ENCODE results near the gene HTR1B.

The HTR1B gene, protein sequence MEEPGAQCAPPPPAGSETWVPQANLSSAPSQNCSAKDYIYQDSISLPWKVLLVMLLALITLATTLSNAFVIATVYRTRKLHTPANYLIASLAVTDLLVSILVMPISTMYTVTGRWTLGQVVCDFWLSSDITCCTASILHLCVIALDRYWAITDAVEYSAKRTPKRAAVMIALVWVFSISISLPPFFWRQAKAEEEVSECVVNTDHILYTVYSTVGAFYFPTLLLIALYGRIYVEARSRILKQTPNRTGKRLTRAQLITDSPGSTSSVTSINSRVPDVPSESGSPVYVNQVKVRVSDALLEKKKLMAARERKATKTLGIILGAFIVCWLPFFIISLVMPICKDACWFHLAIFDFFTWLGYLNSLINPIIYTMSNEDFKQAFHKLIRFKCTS

GRCh38 chr6:77463308-77463860 is at the start of gene HTR1B:
Gene HTR1B, minus strand, starts transcription at chr6:77463491. Its CDS starts 88 bp downstream, at chr6:77463403.
- H3K9me3 ChIP-seq (ENCODE audit: low read depth, low read length) = no peaks in the 10 kb centered on the region
- TF ChIP-seq POLR2AphosphoS5 (IDR thresholded peaks at IDR 0.05; ENCODE audit: borderline replicate concordance, low read depth, low read length) (no peak), FOXP2 (optimal IDR thresholded peaks at IDR 0.05; ENCODE audit: control extremely low read depth, extremely low read length, insufficient read depth) (no peak), EZH2 (IDR thresholded peaks at IDR 0.05) (no peak)
- H3K4me3 ChIP-seq = peak within 1 kb of the TSS; percentile 72
- DNase-seq (ENCODE audit: low read depth, low spot score) = no peak
- H3K9ac ChIP-seq (ENCODE audit: insufficient read length) = no peak within 1 kb of the TSS
- no peak within 1 kb of the TSS for H3K27ac ChIP-seq
- H3K36me3 ChIP-seq (ENCODE audit: insufficient read depth, low read length) = no peaks in the 10 kb centered on the region

DNA sequence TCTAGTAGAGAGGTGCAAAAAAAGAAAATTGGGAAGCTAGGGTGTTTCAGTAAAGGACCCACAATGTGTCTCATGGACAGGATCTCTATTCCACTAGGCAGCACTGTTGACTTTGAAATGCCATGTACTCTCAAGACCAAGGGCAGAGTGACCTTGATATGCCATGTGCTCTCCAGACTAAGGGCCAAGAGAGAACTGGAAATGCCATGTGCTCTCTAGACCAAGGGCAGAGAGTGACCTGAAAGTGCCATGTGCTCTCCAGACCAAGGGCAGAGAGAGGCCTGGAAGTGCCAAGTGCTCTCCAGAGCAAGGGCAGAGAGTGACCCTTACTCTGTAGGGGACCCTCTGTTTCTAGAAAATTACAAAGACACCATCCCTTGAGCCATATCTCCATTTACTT is 49.3 kb upstream of the HTR1B start:
- H3K9ac ChIP-seq (ENCODE audit: insufficient read length) = no peak overlapping the region
- no peaks in the 10 kb centered on the region for H3K9me3 ChIP-seq (ENCODE audit: low read depth, low read length)
- TF ChIP-seq POLR2AphosphoS5 (IDR thresholded peaks at IDR 0.05; ENCODE audit: borderline replicate concordance, low read depth, low read length) (no peak), FOXP2 (optimal IDR thresholded peaks at IDR 0.05; ENCODE audit: control extremely low read depth, extremely low read length, insufficient read depth) (no peak), EZH2 (IDR thresholded peaks at IDR 0.05) (no peak)
- no peak for DNase-seq (ENCODE audit: low read depth, low spot score)
- no peaks in the 10 kb centered on the region for H3K36me3 ChIP-seq (ENCODE audit: insufficient read depth, low read length)
- H3K27ac ChIP-seq = no peak overlapping the region
- H3K4me3 ChIP-seq = no peak overlapping the region

DNA sequence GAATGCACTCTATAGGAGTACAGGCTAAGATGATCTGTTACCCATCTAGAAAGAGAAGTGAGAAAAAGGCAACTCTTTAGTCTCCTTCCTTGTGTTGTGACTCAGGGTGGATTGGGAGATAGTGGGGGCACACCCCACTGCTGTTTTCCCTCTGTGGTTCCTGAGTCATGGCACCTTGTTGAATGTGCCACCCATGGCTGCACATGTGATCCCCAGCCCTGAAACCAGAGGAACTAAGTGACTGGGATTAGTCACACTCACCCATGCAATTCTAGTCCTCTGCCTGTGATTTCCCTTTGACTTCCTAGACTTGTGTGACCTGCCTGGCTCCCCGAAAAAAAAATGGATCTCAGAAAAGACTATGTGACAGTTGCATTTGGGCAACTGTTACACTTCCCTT is 48.6 kb upstream of the HTR1B start:
- H3K4me3 ChIP-seq = no peak overlapping the region
- H3K36me3 ChIP-seq (ENCODE audit: insufficient read depth, low read length) = no peaks in the 10 kb centered on the region
- TF ChIP-seq EZH2 (IDR thresholded peaks at IDR 0.05) (no peak), POLR2AphosphoS5 (IDR thresholded peaks at IDR 0.05; ENCODE audit: borderline replicate concordance, low read depth, low read length) (no peak), FOXP2 (optimal IDR thresholded peaks at IDR 0.05; ENCODE audit: control extremely low read depth, extremely low read length, insufficient read depth) (no peak)
- H3K27ac ChIP-seq = no peak overlapping the region
- H3K9ac ChIP-seq (ENCODE audit: insufficient read length) = no peak overlapping the region
- no peak for DNase-seq (ENCODE audit: low read depth, low spot score)
- no peaks in the 10 kb centered on the region for H3K9me3 ChIP-seq (ENCODE audit: low read depth, low read length)

DNA sequence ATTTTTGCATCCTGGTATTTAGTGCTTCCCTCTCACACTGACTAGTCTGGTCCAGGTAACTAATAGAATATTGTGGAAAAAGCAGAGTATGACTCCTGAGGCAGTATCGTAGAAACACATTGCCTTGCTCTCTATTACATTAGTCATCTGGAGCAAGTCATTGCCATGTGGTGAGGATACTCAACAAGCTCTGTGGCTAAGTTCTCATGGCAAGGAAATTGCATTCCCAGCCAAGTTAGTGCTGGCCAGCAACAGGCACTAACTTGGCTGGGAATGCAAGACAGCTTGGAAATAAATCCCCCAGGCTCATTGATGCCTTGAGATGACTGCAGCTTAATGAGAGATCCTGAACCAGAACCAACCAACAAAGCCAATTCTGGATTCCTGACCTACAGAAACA is 39.7 kb upstream of the HTR1B start:
- TF ChIP-seq EZH2 (IDR thresholded peaks at IDR 0.05) (no peak), POLR2AphosphoS5 (IDR thresholded peaks at IDR 0.05; ENCODE audit: borderline replicate concordance, low read depth, low read length) (no peak), FOXP2 (optimal IDR thresholded peaks at IDR 0.05; ENCODE audit: control extremely low read depth, extremely low read length, insufficient read depth) (no peak)
- H3K36me3 ChIP-seq (ENCODE audit: insufficient read depth, low read length) = no peaks in the 10 kb centered on the region
- no peak overlapping the region for H3K9ac ChIP-seq (ENCODE audit: insufficient read length)
- H3K9me3 ChIP-seq (ENCODE audit: low read depth, low read length) = no peaks in the 10 kb centered on the region
- DNase-seq (ENCODE audit: low read depth, low spot score) = no peak
- no peak overlapping the region for H3K27ac ChIP-seq
- no peak overlapping the region for H3K4me3 ChIP-seq

DNA sequence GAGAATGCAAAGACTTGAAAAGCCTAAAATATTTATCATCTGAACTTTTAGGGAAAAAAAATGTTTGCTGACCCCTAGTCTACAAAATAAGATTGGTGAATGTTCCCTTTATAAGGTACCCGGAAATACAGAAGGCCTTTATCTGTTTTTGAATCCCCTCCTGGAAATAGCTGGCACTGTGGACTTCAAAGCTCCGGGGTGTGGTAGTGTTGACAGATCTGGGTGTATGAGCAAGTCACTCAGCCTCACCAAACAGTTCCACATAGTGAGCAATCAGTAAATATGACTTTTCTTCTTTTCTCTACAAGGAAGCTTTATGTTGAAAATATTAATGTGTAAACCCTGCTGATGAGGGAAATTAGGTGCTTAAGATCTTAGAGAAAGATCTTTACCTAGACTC is 29.2 kb upstream of the HTR1B start:
- Histone ChIP-seq H3K27ac (no peak overlapping the region), H3K9ac (ENCODE audit: insufficient read length) (no peak overlapping the region), H3K36me3 (ENCODE audit: insufficient read depth, low read length) (no peaks in the 10 kb centered on the region), H3K9me3 (ENCODE audit: low read depth, low read length) (no peaks in the 10 kb centered on the region), H3K4me3 (no peak overlapping the region)
- no peak for TF ChIP-seq FOXP2 (optimal IDR thresholded peaks at IDR 0.05; ENCODE audit: control extremely low read depth, extremely low read length, insufficient read depth)
- DNase-seq (ENCODE audit: low read depth, low spot score) = no peak

DNA sequence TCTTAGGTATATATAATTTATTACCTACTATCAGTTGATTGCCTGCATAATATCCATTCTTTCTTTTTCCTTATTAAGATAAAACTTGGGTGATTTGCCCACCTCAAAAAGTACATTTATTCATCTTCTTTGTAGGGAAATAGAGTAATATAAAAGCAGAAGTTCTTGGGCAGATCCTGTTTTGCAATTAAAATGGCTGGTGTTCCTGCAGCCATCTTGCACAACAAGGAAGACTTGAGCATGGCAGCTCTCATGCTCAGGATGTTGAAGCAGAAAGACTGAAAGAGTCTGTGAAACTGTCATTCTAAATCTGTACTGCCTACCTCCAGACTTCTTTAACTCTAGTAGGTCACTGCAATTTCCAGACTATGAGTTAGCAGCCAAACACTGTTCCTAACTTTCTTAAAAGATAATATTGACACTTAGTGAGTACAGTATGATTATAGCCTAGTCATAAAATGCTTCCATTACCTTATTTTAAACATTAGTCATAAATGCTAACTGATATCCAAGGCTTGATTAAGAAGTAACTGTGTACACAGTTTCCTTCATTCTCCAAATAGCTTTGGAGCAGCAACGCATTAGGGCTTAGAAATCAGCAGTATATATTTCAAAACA is 24.6 kb upstream of the HTR1B start:
- no peak for DNase-seq (ENCODE audit: low read depth, low spot score)
- TF ChIP-seq EZH2 (IDR thresholded peaks at IDR 0.05) (no peak), POLR2AphosphoS5 (IDR thresholded peaks at IDR 0.05; ENCODE audit: borderline replicate concordance, low read depth, low read length) (no peak), FOXP2 (optimal IDR thresholded peaks at IDR 0.05; ENCODE audit: control extremely low read depth, extremely low read length, insufficient read depth) (no peak)

GRCh38 chr6:77482981-77483380 is 19.7 kb upstream of the HTR1B start:
- Histone ChIP-seq H3K9me3 (ENCODE audit: low read depth, low read length) (no peaks in the 10 kb centered on the region), H3K4me3 (no peak overlapping the region), H3K36me3 (ENCODE audit: insufficient read depth, low read length) (no peaks in the 10 kb centered on the region), H3K9ac (ENCODE audit: insufficient read length) (no peak overlapping the region), H3K27ac (no peak overlapping the region)
- DNase-seq (ENCODE audit: low read depth, low spot score) = no peak
- no peak for TF ChIP-seq POLR2AphosphoS5 (IDR thresholded peaks at IDR 0.05; ENCODE audit: borderline replicate concordance, low read depth, low read length)
- TF ChIP-seq EZH2 (IDR thresholded peaks at IDR 0.05) = no peak
- TF ChIP-seq FOXP2 (optimal IDR thresholded peaks at IDR 0.05; ENCODE audit: control extremely low read depth, extremely low read length, insufficient read depth) = no peak

More for the DNA sequence above, 24.6 kb upstream of the HTR1B start:
- no peaks in the 10 kb centered on the region for H3K36me3 ChIP-seq (ENCODE audit: insufficient read depth, low read length)
- no peaks in the 10 kb centered on the region for H3K9me3 ChIP-seq (ENCODE audit: low read depth, low read length)
- H3K27ac ChIP-seq = no peak overlapping the region
- H3K4me3 ChIP-seq = no peak overlapping the region
- no peak overlapping the region for H3K9ac ChIP-seq (ENCODE audit: insufficient read length)

- no peaks in the 10 kb centered on the region for H3K36me3 ChIP-seq (ENCODE audit: insufficient read depth, low read length)
- no peak for DNase-seq (ENCODE audit: low read depth, low spot score)
- H3K9ac ChIP-seq (ENCODE audit: insufficient read length) = no peak overlapping the region
- TF ChIP-seq POLR2AphosphoS5 (IDR thresholded peaks at IDR 0.05; ENCODE audit: borderline replicate concordance, low read depth, low read length) = no peak
- TF ChIP-seq EZH2 (IDR thresholded peaks at IDR 0.05) = no peak
- no peak for TF ChIP-seq FOXP2 (optimal IDR thresholded peaks at IDR 0.05; ENCODE audit: control extremely low read depth, extremely low read length, insufficient read depth)
- no peak overlapping the region for H3K27ac ChIP-seq
- no peak overlapping the region for H3K4me3 ChIP-seq
- no peaks in the 10 kb centered on the region for H3K9me3 ChIP-seq (ENCODE audit: low read depth, low read length)
Measured at GRCh38 chr6:77474973-77475372, 11.7 kb upstream of the HTR1B start.

All from SK-N-MC (cell line).